HL-60 (cell line): Measurements from ENCODE around the gene KMT2A.

Experiments used
- GABPA ChIP-seq: IDR thresholded peaks from 2 replicates; pipeline ENCODE4 v1.6.1; 2012; ENCODE audit warnings: low read depth
- TF ChIP-seq, protein P1 (sequence below): IDR thresholded peaks from one replicate; pipeline ENCODE4 v1.5.1; 2011; ENCODE audit warnings: low read length, control low read depth, inconsistent platforms; ENCODE audit not compliant: insufficient read depth

DNA sequence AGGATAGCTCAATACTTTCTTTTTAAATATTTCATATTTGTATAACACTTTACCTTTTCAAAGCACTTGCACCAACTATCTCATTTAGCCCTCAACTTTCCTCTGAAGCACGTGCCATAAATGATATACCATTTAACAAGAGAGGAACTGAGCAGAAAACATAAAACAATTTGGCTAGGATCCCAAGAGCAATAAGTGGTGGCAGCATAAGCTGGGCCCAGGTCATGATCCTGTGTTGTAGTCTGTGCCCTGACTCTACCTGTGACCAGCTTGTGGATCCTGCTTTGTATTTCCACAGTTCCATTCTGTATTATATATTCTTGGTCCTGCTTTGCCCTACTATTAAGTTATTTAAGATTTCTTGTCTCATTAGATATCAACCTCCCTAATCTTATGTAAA is 23.4 kb upstream of the KMT2A start:
- TF ChIP-seq, protein P1, sequence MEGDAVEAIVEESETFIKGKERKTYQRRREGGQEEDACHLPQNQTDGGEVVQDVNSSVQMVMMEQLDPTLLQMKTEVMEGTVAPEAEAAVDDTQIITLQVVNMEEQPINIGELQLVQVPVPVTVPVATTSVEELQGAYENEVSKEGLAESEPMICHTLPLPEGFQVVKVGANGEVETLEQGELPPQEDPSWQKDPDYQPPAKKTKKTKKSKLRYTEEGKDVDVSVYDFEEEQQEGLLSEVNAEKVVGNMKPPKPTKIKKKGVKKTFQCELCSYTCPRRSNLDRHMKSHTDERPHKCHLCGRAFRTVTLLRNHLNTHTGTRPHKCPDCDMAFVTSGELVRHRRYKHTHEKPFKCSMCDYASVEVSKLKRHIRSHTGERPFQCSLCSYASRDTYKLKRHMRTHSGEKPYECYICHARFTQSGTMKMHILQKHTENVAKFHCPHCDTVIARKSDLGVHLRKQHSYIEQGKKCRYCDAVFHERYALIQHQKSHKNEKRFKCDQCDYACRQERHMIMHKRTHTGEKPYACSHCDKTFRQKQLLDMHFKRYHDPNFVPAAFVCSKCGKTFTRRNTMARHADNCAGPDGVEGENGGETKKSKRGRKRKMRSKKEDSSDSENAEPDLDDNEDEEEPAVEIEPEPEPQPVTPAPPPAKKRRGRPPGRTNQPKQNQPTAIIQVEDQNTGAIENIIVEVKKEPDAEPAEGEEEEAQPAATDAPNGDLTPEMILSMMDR, result no peak
- TF ChIP-seq GABPA, result no peak
